Duodenal mucosa (tissue), 2 donors: Measurements from ENCODE around the gene PIGX.

Experiments used
- H3K27ac ChIP-seq: one replicate; pipeline ENCODE4 v1.7.0; 2013; ENCODE audit warnings: low read depth, low read length
- H3K27me3 ChIP-seq, 2 donors: one replicate each; pipeline ENCODE4 v1.7.0; 2013; ENCODE audit warnings: low read length in 2 of 2, control low read depth in 1 of 2; ENCODE audit not compliant: insufficient read depth in 2 of 2, control insufficient read depth in 1 of 2
- H3K36me3 ChIP-seq, 2 donors: one replicate each; pipeline ENCODE4 v1.7.0; 2013; ENCODE audit warnings: low read length in 2 of 2, control low read depth in 1 of 2; ENCODE audit not compliant: insufficient read depth in 2 of 2, control insufficient read depth in 1 of 2
- H3K4me1 ChIP-seq, 2 donors: one replicate each; pipeline ENCODE4 v1.7.0; 2013; ENCODE audit warnings: low read length in 2 of 2, control low read depth in 1 of 2; ENCODE audit not compliant: insufficient read depth in 2 of 2, control insufficient read depth in 1 of 2
- H3K4me3 ChIP-seq, 2 donors: one replicate each; pipeline ENCODE4 v1.7.0; 2013; ENCODE audit warnings: low read length in 2 of 2, low read depth in 1 of 2
- H3K9ac ChIP-seq, 2 donors: one replicate each; pipeline ENCODE4 v1.7.0; 2013; ENCODE audit warnings: low read length in 2 of 2, low read depth in 1 of 2
- H3K9me3 ChIP-seq, 2 donors: one replicate each; pipeline ENCODE4 v1.7.0; 2013; ENCODE audit warnings: low read length in 2 of 2, control low read depth in 1 of 2; ENCODE audit not compliant: control insufficient read depth in 1 of 2

The PIGX gene

DNA sequence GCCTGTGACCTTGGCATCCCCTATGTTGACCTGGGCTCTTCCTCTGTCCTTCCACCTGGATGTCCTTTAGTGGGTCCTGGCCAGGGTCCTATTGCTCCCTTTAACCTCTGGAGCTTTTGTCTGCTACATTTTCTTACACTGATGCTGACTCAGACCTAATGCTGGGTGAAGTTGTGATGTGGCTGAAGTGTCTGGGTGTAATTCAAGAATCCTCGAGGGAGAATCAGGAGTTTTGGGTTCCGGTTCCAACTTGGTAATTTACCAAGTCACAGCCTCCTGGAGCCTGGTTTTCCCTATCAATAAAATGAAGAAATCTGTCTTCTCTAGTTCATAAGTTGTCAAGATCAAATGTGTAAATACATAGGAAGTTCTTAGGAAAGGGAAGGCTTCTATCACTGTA lies 25.7 kb upstream of the PIGX start:
- no peaks in the 10 kb centered on the region for H3K36me3 ChIP-seq
- H3K4me3 ChIP-seq: no peak overlapping the region
- no peak overlapping the region for H3K27ac ChIP-seq
- no peaks in the 10 kb centered on the region for H3K27me3 ChIP-seq
- H3K9ac ChIP-seq: no peak overlapping the region
- H3K4me1 ChIP-seq: peaks cover 3 to 6% of the 10 kb centered on the region in 2 donors
- H3K9me3 ChIP-seq: no peaks in the 10 kb centered on the region

DNA sequence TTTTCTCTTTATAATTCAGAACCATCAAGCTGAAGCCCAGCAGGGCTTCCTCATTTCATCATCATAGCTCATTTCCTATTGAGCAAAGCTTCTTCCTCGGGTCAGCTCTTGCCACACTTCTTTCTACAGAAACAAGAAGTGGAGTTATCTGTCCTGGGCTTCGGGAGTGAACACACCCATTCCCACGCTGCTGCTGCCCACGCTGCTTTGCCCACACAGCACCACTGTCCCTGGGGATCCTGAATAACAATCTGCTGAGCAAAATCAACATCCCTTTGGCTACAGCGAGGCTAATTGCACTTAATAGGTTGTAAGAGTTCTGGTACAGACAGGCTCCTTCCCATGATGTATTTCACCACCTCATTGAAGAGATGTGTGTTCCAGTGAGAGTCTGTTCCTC lies 23.8 kb upstream of the PIGX start:
- Histone ChIP-seq H3K27me3 (no peaks in the 10 kb centered on the region), H3K4me3 (no peak overlapping the region), H3K9ac (no peak overlapping the region), H3K4me1 (peaks cover 3 to 6% of the 10 kb centered on the region in 2 donors), H3K36me3 (no peaks in the 10 kb centered on the region), H3K9me3 (no peaks in the 10 kb centered on the region), H3K27ac (no peak overlapping the region)

DNA sequence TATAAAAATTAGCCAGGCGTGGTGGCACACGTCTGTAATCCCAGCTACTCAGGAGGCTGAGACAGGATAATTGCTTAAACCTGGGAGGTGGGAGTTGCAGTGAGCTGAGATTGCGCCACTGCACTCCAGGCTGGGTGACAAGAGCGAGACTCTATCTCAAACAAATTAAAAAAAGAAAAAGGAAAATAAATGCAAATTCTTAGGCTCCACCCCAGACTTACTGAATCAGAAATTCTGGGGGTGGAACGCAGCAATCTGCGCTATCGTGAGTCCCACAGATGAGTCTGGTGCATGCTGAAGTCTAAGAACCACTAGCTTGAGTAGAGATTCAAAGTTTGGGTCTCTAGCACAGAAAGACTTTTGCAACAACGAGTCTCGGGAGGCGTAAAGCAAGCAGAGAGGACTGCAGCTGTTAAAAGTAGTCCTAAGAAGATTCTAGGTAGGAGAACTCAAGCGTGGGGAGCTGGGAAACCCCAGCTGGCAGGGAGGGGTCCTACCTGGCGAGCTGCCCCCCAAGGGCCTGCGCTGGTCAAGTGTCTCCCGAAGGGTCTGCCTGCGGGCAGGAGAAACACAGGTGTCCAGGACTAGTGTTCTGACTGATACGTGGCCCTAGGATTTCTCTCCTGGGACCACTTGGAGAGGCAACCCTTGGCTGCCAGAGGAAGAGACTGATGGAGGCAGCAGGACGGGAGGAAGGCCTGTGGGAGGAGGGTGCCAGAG lies 22.1 kb upstream of the PIGX start:
- no peak overlapping the region for H3K27ac ChIP-seq
- H3K4me3 ChIP-seq: no peak overlapping the region
- H3K9me3 ChIP-seq: no peaks in the 10 kb centered on the region
- no peak overlapping the region for H3K9ac ChIP-seq
- no peaks in the 10 kb centered on the region for H3K36me3 ChIP-seq
- peaks cover 0 to under 1% of the 10 kb centered on the region in 2 donors for H3K4me1 ChIP-seq
- no peaks in the 10 kb centered on the region for H3K27me3 ChIP-seq

DNA sequence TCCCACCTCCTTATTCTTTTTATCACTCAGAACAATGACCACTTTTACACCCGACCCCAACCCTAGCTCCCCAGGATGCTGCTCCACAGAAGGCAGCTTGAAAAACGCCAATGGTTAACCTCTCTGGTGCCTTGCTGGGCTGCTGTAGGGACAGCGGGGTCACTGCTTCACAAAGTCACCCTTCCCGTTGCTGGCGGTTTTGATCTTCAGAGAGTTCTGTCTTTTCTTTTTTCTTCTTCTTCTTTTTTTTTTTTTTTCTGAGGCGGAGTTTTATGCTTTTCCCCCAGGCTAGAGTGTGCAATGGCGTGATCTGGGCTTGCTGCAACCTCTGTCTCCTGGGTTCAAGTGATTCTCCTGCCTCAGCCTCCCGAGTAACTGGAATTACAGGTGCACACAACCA lies 20.8 kb upstream of the PIGX start:
- H3K27ac ChIP-seq: no peak overlapping the region
- no peaks in the 10 kb centered on the region for H3K4me1 ChIP-seq
- no peak overlapping the region for H3K4me3 ChIP-seq
- no peaks in the 10 kb centered on the region for H3K36me3 ChIP-seq
- H3K27me3 ChIP-seq: no peaks in the 10 kb centered on the region
- no peaks in the 10 kb centered on the region for H3K9me3 ChIP-seq
- H3K9ac ChIP-seq: no peak overlapping the region

DNA sequence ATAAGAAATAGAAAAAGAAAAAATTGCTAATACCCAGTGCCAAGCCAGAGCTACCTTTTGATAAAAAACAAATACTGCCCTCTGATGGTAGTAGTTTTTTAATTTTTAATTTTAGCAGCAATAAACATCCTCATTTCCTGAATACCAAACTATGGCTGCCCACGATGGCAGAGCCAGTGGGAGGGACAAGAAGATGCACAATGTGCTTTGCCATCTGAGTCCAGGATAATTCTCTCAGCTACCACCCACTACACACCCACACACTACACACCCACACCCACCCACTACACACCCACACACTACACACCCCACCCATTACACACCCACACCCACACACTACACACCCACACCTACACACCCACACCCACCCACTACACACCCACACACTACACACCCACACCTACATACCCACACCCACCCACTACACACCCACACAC lies 18.0 kb upstream of the PIGX start:
- no peak overlapping the region for H3K9ac ChIP-seq
- H3K27ac ChIP-seq: no peak overlapping the region
- H3K9me3 ChIP-seq: no peaks in the 10 kb centered on the region
- H3K27me3 ChIP-seq: no peaks in the 10 kb centered on the region
- no peak overlapping the region for H3K4me3 ChIP-seq
- no peaks in the 10 kb centered on the region for H3K4me1 ChIP-seq
- no peaks in the 10 kb centered on the region for H3K36me3 ChIP-seq

- Histone ChIP-seq H3K4me1 (no peaks in the 10 kb centered on the region), H3K9ac (no peak overlapping the region), H3K4me3 (no peak overlapping the region), H3K27me3 (no peaks in the 10 kb centered on the region), H3K9me3 (no peaks in the 10 kb centered on the region), H3K36me3 (no peaks in the 10 kb centered on the region), H3K27ac (no peak overlapping the region)
Measured at GRCh38 chr3:196694941-196695848, 17.0 kb upstream of the PIGX start.

DNA sequence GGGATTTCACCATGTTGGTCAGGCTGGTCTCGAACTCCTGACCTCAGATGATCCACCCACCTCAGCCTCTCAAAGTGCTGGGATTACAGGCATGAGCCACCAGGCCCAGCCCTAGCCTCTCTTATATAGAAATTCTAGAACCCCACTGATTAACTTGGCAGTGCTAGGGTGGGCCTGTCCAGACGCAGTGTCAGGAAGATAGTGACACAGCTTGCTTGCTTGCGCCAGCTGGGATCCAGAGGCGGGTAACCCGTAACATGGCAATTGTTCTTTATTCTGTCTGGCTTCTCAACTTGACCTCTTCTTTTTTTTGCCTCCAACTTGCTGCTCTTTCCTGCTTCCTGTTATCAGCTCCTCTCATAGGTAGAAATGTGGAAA lies 16.3 kb upstream of the PIGX start:
- H3K27me3 ChIP-seq: no peaks in the 10 kb centered on the region
- H3K4me3 ChIP-seq: no peak overlapping the region
- H3K9ac ChIP-seq: no peak overlapping the region
- no peaks in the 10 kb centered on the region for H3K4me1 ChIP-seq
- no peaks in the 10 kb centered on the region for H3K9me3 ChIP-seq
- no peaks in the 10 kb centered on the region for H3K36me3 ChIP-seq
- no peak overlapping the region for H3K27ac ChIP-seq

DNA sequence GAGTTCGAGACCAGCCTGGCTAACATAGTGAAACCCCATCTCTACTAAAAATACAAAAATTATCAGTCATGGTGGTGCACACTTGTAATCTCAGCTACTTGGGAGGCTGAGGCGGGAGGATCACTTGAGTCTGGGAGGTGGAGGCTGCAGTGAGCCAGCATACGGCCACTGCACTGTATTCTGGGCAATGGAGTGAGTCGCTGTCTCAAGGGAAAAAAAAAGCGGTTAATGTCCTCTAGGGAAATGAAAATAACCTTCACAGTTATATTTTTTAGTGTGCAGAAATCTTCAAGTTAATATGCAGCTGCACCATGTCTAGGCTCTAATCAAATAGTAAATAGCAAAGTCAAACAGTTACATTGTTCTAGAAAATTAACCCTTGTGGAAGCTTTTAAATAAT lies 14.9 kb upstream of the PIGX start:
- Histone ChIP-seq H3K4me1 (no peaks in the 10 kb centered on the region), H3K27me3 (no peaks in the 10 kb centered on the region), H3K27ac (no peak overlapping the region), H3K9ac (no peak overlapping the region), H3K36me3 (no peaks in the 10 kb centered on the region), H3K4me3 (no peak overlapping the region), H3K9me3 (no peaks in the 10 kb centered on the region)

DNA sequence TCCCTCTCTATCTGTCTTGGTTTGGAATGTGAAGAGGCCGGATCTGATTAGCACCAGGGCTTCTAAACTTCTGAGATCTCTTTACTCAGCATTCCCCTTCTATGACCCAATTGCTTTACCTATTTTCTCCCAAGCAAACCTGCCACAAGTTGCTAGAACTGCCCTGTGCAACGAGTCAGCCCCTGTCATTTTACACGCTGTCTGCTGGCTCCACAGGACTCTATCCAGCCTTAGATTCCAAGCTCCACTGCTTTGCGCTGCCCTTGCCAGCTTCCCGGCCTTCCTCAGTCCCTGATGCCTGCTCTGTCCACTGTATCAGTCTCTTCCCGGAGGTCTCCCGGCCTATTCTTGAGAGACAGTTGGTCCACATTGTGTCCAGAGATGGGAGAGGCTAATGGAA lies 12.4 kb upstream of the PIGX start:
- H3K9ac ChIP-seq: no peak overlapping the region
- H3K27ac ChIP-seq: no peak overlapping the region
- H3K36me3 ChIP-seq: no peaks in the 10 kb centered on the region
- H3K4me1 ChIP-seq: no peaks in the 10 kb centered on the region
- no peaks in the 10 kb centered on the region for H3K9me3 ChIP-seq
- no peak overlapping the region for H3K4me3 ChIP-seq
- no peaks in the 10 kb centered on the region for H3K27me3 ChIP-seq

DNA sequence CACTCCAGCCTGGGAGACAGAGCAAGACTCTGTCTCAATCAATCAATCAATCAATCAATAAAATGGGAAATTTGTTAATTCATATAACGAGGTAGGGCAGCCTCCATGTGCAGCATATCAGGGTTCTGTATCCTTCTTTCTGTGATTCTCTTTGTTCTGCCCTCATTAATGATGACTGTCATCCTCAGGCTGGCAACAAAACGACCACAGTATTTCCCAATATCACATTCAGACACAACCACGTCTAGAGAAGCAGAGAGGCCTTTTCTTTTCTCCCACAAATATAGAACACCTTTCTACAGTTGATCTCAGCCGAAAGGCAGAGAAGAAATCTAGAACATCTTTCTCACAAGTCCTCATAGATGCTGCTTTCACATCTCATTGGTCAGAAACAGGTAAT lies 11.4 kb upstream of the PIGX start:
- no peak overlapping the region for H3K4me3 ChIP-seq
- H3K36me3 ChIP-seq: no peaks in the 10 kb centered on the region
- no peaks in the 10 kb centered on the region for H3K27me3 ChIP-seq

More for the DNA sequence above, 11.4 kb upstream of the PIGX start:
- no peaks in the 10 kb centered on the region for H3K4me1 ChIP-seq
- no peak overlapping the region for H3K27ac ChIP-seq
- no peaks in the 10 kb centered on the region for H3K9me3 ChIP-seq
- no peak overlapping the region for H3K9ac ChIP-seq
